SK-N-SH treated with all-trans-retinoic acid at 6 μM for 48 hours (cell line): ENCODE measurements around the gene CKAP4.

Experiments
- ATAC-seq: fragments of 200-7000 bp; cut with Tn5 transposase; 3 replicates; pipeline ENCODE4 v1.9.1; 2020; ENCODE audit warnings: mild to moderate bottlenecking, moderate library complexity
- ARNTL ChIP-seq: fragments of 450-650 bp; formaldehyde crosslinking; IDR thresholded peaks from 2 replicates; pipeline ENCODE4 v1.5.0; 2020; ENCODE audit warnings: low read depth, mild to moderate bottlenecking, moderate library complexity, borderline replicate concordance
- BACH2 ChIP-seq: fragments of 250-450 bp; sonication (Bioruptor Pico); IDR thresholded peaks from 2 replicates; pipeline ENCODE4 v1.9.0; 2021; ENCODE audit warnings: mild to moderate bottlenecking, borderline replicate concordance
- CSDC2 ChIP-seq: fragments of 250-450 bp; sonication (Bioruptor Pico); IDR thresholded peaks from 2 replicates; pipeline ENCODE4 v1.5.0; 2020; ENCODE audit warnings: mild to moderate bottlenecking, moderate library complexity
- ESRRG ChIP-seq: fragments of 250-450 bp; sonication (Bioruptor Pico); IDR thresholded peaks from 2 replicates; pipeline ENCODE4 v1.6.1; 2021; ENCODE audit warnings: mild to moderate bottlenecking
- GLIS3 ChIP-seq: fragments of 250-450 bp; sonication (Bioruptor Pico); IDR thresholded peaks from 2 replicates; pipeline ENCODE4 v1.5.0; 2020; ENCODE audit warnings: mild to moderate bottlenecking, moderate library complexity
- ISL1 ChIP-seq: fragments of 250-450 bp; sonication (Bioruptor Pico); IDR thresholded peaks from 2 replicates; pipeline ENCODE4 v2.1.2; 2022; ENCODE audit warnings: mild to moderate bottlenecking, moderate library complexity
- OSR1 ChIP-seq: fragments of 250-450 bp; sonication (Bioruptor Pico); IDR thresholded peaks from 2 replicates; pipeline ENCODE4 v1.8.0; 2022; ENCODE audit warnings: moderate library complexity, mild to moderate bottlenecking, inconsistent platforms
- PATZ1 ChIP-seq: fragments of 250-450 bp; sonication (Bioruptor Pico); IDR thresholded peaks from 2 replicates; pipeline ENCODE4 v1.8.0; 2020; ENCODE audit warnings: mild to moderate bottlenecking, moderate library complexity, borderline replicate concordance
- PPARA ChIP-seq: fragments of 250-450 bp; sonication (Bioruptor Pico); IDR thresholded peaks from 2 replicates; pipeline ENCODE4 v1.5.0; 2020; ENCODE audit warnings: mild to moderate bottlenecking, borderline replicate concordance
- RARB ChIP-seq: fragments of 250-450 bp; sonication (Bioruptor Pico); IDR thresholded peaks from 2 replicates; pipeline ENCODE4 v1.8.0; 2021; ENCODE audit warnings: mild to moderate bottlenecking, moderate library complexity
- SNAI2 ChIP-seq: fragments of 250-450 bp; sonication (Bioruptor Pico); IDR thresholded peaks from 2 replicates; pipeline ENCODE4 v1.5.0; 2020; ENCODE audit warnings: mild to moderate bottlenecking, moderate library complexity
- TCF4 ChIP-seq: fragments of 250-450 bp; sonication (Bioruptor Pico); IDR thresholded peaks from 2 replicates; pipeline ENCODE4 v1.8.0; 2021; ENCODE audit warnings: mild to moderate bottlenecking, moderate library complexity, borderline replicate concordance
- TOX ChIP-seq: fragments of 250-450 bp; sonication (Bioruptor Pico); IDR thresholded peaks from 2 replicates; pipeline ENCODE4 v1.8.0; 2021; ENCODE audit warnings: mild to moderate bottlenecking, moderate library complexity, borderline replicate concordance
- TSHZ2 ChIP-seq: fragments of 250-450 bp; sonication (Bioruptor Pico); IDR thresholded peaks from 2 replicates; pipeline ENCODE4 v1.5.0; 2020; ENCODE audit warnings: mild to moderate bottlenecking, moderate library complexity
- ZC3H10 ChIP-seq: fragments of 250-450 bp; sonication (Bioruptor Pico); IDR thresholded peaks from 2 replicates; pipeline ENCODE4 v1.5.1; 2021; ENCODE audit warnings: mild to moderate bottlenecking, moderate library complexity
- ZFP3 ChIP-seq: fragments of 250-450 bp; sonication (Bioruptor Pico); IDR thresholded peaks from 2 replicates; pipeline ENCODE4 v1.5.0; 2020; ENCODE audit warnings: mild to moderate bottlenecking, moderate library complexity
- ZFP30 ChIP-seq: fragments of 450-650 bp; formaldehyde crosslinking; IDR thresholded peaks from 2 replicates; pipeline ENCODE4 v1.5.0; 2022; ENCODE audit warnings: mild to moderate bottlenecking, moderate library complexity
- ZNF565 ChIP-seq: fragments of 450-650 bp; formaldehyde crosslinking; conservative IDR thresholded peaks from 2 replicates; pipeline ENCODE4 v1.5.0; 2020; ENCODE audit warnings: low read depth, mild to moderate bottlenecking, moderate library complexity
- ZNF70 ChIP-seq: fragments of 450-650 bp; formaldehyde crosslinking; IDR thresholded peaks from 2 replicates; pipeline ENCODE4 v1.5.0; 2020; ENCODE audit warnings: mild to moderate bottlenecking, moderate library complexity
- ZNF8 ChIP-seq: fragments of 450-650 bp; formaldehyde crosslinking; IDR thresholded peaks from 2 replicates; pipeline ENCODE4 v1.5.0; 2020; ENCODE audit warnings: mild to moderate bottlenecking, moderate library complexity
- TF ChIP-seq, protein P1 (sequence below): fragments of 250-450 bp; sonication (Bioruptor Pico); IDR thresholded peaks from 2 replicates; pipeline ENCODE4 v1.5.1; 2021; ENCODE audit warnings: mild to moderate bottlenecking, moderate library complexity
- TF ChIP-seq, protein P2 (sequence below): fragments of 250-450 bp; sonication (Bioruptor Pico); IDR thresholded peaks from 2 replicates; pipeline ENCODE4 v1.5.1; 2020; ENCODE audit warnings: low read depth, mild to moderate bottlenecking, moderate library complexity

Gene CKAP4

DNA sequence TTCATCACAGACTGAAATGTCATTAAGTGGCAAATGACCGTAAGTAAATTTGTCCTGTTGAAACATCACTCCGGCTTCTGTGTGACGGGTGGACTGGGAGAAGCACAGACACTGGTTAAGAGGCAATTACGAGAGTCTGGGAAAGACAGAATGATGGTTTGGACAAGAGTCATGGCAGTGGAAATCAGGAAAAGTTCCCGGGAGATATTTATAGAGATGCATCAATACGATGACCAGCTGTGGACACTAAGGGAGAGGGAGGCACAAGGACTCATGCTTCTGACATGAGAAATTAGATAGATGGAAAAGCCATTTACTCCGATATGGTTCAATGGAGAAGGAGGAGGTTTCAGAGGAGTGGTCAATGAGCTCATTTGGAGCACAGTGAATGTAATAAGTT, 27.3 kb downstream of the CKAP4 start:
- no peak for ATAC-seq

GRCh38 chr12:106219043-106219442, 28.8 kb downstream of the CKAP4 start:
- ATAC-seq: no peak
- TF ChIP-seq BACH2: no peak
- TF ChIP-seq TSHZ2: no peak
- no peak for TF ChIP-seq RARB
- no peak for TF ChIP-seq ZC3H10 (CRISPR knock-in tag)
- no peak for TF ChIP-seq CSDC2 (CRISPR knock-in tag)
- no peak for TF ChIP-seq ZNF565 (CRISPR knock-in tag)
- TF ChIP-seq, protein P1, sequence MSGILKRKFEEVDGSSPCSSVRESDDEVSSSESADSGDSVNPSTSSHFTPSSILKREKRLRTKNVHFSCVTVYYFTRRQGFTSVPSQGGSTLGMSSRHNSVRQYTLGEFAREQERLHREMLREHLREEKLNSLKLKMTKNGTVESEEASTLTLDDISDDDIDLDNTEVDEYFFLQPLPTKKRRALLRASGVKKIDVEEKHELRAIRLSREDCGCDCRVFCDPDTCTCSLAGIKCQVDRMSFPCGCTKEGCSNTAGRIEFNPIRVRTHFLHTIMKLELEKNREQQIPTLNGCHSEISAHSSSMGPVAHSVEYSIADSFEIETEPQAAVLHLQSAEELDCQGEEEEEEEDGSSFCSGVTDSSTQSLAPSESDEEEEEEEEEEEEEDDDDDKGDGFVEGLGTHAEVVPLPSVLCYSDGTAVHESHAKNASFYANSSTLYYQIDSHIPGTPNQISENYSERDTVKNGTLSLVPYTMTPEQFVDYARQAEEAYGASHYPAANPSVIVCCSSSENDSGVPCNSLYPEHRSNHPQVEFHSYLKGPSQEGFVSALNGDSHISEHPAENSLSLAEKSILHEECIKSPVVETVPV (CRISPR knock-in tag): no peak
- TF ChIP-seq, all 23 proteins: peak for 0

More for the DNA sequence above, 27.3 kb downstream of the CKAP4 start:
- TF ChIP-seq TOX (CRISPR knock-in tag) (no peak), RARB (no peak), GLIS3 (CRISPR knock-in tag) (no peak), ZFP3 (no peak), ARNTL (CRISPR knock-in tag) (no peak), TCF4 (no peak), TSHZ2 (no peak), CSDC2 (CRISPR knock-in tag) (no peak), PPARA (CRISPR knock-in tag) (no peak), SNAI2 (CRISPR knock-in tag) (no peak), BACH2 (no peak), ZNF565 (CRISPR knock-in tag) (no peak), PATZ1 (no peak)
- TF ChIP-seq, protein P1 (CRISPR knock-in tag): no peak
- TF ChIP-seq, protein P2, sequence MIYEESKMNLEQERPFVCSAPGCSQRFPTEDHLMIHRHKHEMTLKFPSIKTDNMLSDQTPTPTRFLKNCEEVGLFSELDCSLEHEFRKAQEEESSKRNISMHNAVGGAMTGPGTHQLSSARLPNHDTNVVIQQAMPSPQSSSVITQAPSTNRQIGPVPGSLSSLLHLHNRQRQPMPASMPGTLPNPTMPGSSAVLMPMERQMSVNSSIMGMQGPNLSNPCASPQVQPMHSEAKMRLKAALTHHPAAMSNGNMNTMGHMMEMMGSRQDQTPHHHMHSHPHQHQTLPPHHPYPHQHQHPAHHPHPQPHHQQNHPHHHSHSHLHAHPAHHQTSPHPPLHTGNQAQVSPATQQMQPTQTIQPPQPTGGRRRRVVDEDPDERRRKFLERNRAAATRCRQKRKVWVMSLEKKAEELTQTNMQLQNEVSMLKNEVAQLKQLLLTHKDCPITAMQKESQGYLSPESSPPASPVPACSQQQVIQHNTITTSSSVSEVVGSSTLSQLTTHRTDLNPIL (CRISPR knock-in tag): no peak
- TF ChIP-seq, all 23 proteins: peak for 0

DNA sequence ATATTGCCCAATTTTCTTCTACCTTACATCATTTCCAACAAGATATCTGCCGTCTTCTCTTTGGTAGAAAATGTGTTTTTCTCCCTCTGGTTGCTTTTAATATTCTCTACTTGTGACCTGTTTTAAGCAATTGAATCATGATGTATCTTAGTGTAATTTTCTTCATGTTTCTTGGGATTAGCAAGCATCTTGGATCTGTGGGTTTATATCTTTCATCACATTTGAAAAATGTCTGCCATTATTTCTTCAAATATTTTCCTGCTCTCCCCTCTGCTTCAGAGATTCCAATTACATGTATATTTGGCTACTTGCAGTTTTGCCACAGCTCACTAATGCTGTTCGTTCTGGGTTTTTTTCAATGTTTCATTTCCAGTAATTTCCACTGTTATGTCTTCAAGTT, 30.1 kb downstream of the CKAP4 start:
- ATAC-seq: no peak
- TF ChIP-seq ISL1 (CRISPR knock-in tag) (no peak), ESRRG (CRISPR knock-in tag) (no peak), ZFP30 (CRISPR knock-in tag) (no peak), ZNF8 (CRISPR knock-in tag) (no peak), RARB (no peak), TSHZ2 (no peak), OSR1 (no peak), ZFP3 (no peak), ZNF70 (CRISPR knock-in tag) (no peak), ZNF565 (CRISPR knock-in tag) (no peak)
- TF ChIP-seq, protein P1 (CRISPR knock-in tag): no peak
